Heart left ventricle (tissue), 13 donors: ENCODE measurements around the gene ARL8B.

Experiments used
- CTCF ChIP-seq, 12 donors: fragments of 200-600 bp; sonication (generic) in 4 of 12; IDR thresholded peaks; one replicate each; pipeline versions ENCODE4 v1.5.0 to v1.8.0; 2018 to 2022; ENCODE audit warnings: antibody characterized with exemption in 12 of 12, mild to moderate bottlenecking in 5 of 12
- POLR2A ChIP-seq, 2 donors: fragments of 450-650 bp; IDR thresholded peaks; one replicate each; pipeline ENCODE4 v1.6.1; 2017; ENCODE audit warnings: antibody characterized with exemption in 2 of 2, mild to moderate bottlenecking in 2 of 2, moderate library complexity in 2 of 2
- donor health status: ischemic (EF 13 %, LVEDD 7.1; RV severe dilation, severe dysfunction).
- donor health status: DM: no; HTN: yes; CAD: no.
- donor health status: DM: no; HTN: no; CAD: no.
- donor health status: ischemic (EF 25% LVEDD 6.9; RV normal size, moderate dysfunction).
- donor health status: ischemic (EF 25% LVEDD 5.7; RV mildly dilated, moderate dysfunction).
- donor health status: ischemic (EF 35%, LVEDD 5.7; RV mildly dilated, moderate dysfunction).
- donor health status: nonischemic (EF 11% LVEDD 7.7; RV severe dilation, severe dysfunction).
- donor health status: DM: yes; HTN: yes; CAD: no.
- donor health status: PGD.
- donor health status: ischemic (EF 29% LVEDD 5.4; RV normal size, mild dysfunction).
- donor health status: nonischemic (EF 23%, LVEDD 6.1; RV moderate dilation, normal function).

GRCh38 chr3:5160940-5161858, 39.1 kb downstream of the ARL8B start:
- TF ChIP-seq CTCF (IDR thresholded peaks at IDR 0.05) = no peak
- no peak for TF ChIP-seq POLR2A (IDR thresholded peaks at IDR 0.05)
